ENCODE results near the gene PGAM2.

DNA sequence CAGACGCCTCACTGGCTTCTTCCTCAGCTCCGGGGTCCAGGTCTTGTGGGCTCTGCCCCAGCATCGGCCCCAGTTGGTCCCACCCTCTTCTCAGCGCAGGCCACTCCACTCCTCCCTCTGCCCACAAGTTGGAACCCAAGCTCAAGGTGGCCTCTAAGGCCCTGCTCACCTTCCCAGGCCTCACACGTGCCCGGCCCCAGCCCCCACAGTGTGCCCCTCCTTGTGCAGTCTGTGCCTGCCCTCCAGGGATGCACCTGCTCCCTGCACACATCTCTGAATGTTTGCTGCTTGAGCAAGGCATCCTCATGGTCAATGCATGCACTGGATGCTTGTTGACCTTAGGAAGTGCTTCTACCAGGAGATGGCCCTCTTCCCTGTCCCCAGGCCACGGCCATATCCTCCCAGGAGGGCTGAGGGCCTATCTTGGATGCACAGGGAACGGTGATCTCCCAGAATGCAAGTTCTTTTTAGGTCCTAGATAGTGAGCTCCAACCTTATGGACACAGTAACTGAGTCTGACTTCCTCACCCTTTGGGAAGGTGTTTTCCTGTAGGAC, 31.0 kb upstream of the PGAM2 start:
- TF ChIP-seq, protein P1, sequence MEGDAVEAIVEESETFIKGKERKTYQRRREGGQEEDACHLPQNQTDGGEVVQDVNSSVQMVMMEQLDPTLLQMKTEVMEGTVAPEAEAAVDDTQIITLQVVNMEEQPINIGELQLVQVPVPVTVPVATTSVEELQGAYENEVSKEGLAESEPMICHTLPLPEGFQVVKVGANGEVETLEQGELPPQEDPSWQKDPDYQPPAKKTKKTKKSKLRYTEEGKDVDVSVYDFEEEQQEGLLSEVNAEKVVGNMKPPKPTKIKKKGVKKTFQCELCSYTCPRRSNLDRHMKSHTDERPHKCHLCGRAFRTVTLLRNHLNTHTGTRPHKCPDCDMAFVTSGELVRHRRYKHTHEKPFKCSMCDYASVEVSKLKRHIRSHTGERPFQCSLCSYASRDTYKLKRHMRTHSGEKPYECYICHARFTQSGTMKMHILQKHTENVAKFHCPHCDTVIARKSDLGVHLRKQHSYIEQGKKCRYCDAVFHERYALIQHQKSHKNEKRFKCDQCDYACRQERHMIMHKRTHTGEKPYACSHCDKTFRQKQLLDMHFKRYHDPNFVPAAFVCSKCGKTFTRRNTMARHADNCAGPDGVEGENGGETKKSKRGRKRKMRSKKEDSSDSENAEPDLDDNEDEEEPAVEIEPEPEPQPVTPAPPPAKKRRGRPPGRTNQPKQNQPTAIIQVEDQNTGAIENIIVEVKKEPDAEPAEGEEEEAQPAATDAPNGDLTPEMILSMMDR (IDR thresholded peaks at IDR 0.05): no peak
- TF ChIP-seq POLR2A (IDR thresholded peaks at IDR 0.05): no peak
